Cardiac muscle cell (in vitro differentiated cells and primary cell): ENCODE results near the gene PGF. TPM values are rescaled to one million over a fixed set of nuclear protein-coding genes. Genes with fewer than 3 reads are reported as not detected.
A peak's percentile ranks its signal among the peaks of the same experiment; 100 is the strongest.

ENCODE experiments used
- DNase-seq, 2 donors: peaks; one replicate each; pipeline versions ENCODE4 v3.0.0 to v3.0.0-alpha.2; 2010 to 2017; ENCODE audit warnings: low read depth in 1 of 2, low spot score in 1 of 2
- H3K27ac ChIP-seq: fragments of 200-600 bp; sonication (generic); 2 replicates; pipeline ENCODE4 v1.5.1; 2016
- H3K27me3 ChIP-seq: fragments of 200-600 bp; sonication (generic); 2 replicates; pipeline ENCODE4 v1.6.0; 2016; ENCODE audit warnings: control low read depth
- H3K36me3 ChIP-seq: fragments of 200-600 bp; sonication (generic); 2 replicates; pipeline ENCODE4 v1.5.1; 2016; ENCODE audit warnings: control low read depth
- H3K4me1 ChIP-seq: fragments of 200-600 bp; sonication (generic); 2 replicates; pipeline ENCODE4 v1.8.1; 2017; ENCODE audit warnings: low read depth, mild to moderate bottlenecking, mixed run types
- H3K4me3 ChIP-seq: fragments of 200-600 bp; sonication (generic); 2 replicates; pipeline ENCODE4 v1.5.1; 2016; ENCODE audit warnings: mild to moderate bottlenecking
- H3K9me3 ChIP-seq: fragments of 200-600 bp; sonication (generic); 2 replicates; pipeline ENCODE4 v1.5.1; 2017; ENCODE audit warnings: low read depth, mild to moderate bottlenecking, control low read depth
- CTCF ChIP-seq: IDR thresholded peaks from 2 replicates; pipeline ENCODE4 v1.5.1; 2012; ENCODE audit warnings: low read depth, mild to moderate bottlenecking, low read length
- polyA plus RNA-seq: library from polyadenylated mRNA; unstranded; fragments of >200 nt; fragmentation: Nextera tagmentation; extraction: Ambion mirVana; gene quantifications from 2 replicates; pipeline ENCODE4 v1.2.1, GENCODE V29; 2016
- total RNA-seq: library from RNA; depleted of rRNA; stranded (reverse); fragments of >200 nt; gene quantifications from 2 replicates; pipeline ENCODE4 v1.2.3, GENCODE V29; 2016

Gene PGF
- total and polyA plus RNA-seq, 2 experiments from 2014 or later = 18.1 to 23.5 TPM

- H3K4me3 ChIP-seq = no peak overlapping the region
- H3K4me1 ChIP-seq = peaks cover 13% of the 10 kb centered on the region
- no peaks in the 10 kb centered on the region for H3K27me3 ChIP-seq
- H3K9me3 ChIP-seq = no peaks in the 10 kb centered on the region
- DNase-seq = no peak
- no peaks in the 10 kb centered on the region for H3K36me3 ChIP-seq
- no peak for TF ChIP-seq CTCF
- H3K27ac ChIP-seq = no peak overlapping the region
These were observed 27.3 kb upstream of the PGF start for GRCh38 chr14:74982661-74983060.

- Histone ChIP-seq H3K9me3 (no peaks in the 10 kb centered on the region), H3K4me3 (no peak overlapping the region), H3K27ac (no peak overlapping the region), H3K27me3 (no peaks in the 10 kb centered on the region), H3K4me1 (peaks cover 13% of the 10 kb centered on the region), H3K36me3 (no peaks in the 10 kb centered on the region)
- DNase-seq = no peak
- no peak for TF ChIP-seq CTCF
These were observed 26.4 kb upstream of the PGF start for GRCh38 chr14:74981833-74982232.

- TF ChIP-seq CTCF = no peak
- Histone ChIP-seq H3K27ac (no peak overlapping the region), H3K9me3 (no peaks in the 10 kb centered on the region), H3K4me1 (peaks cover 13% of the 10 kb centered on the region), H3K27me3 (no peaks in the 10 kb centered on the region), H3K4me3 (no peak overlapping the region), H3K36me3 (no peaks in the 10 kb centered on the region)
- no peak for DNase-seq
These were observed 26.0 kb upstream of the PGF start for GRCh38 chr14:74981462-74981782.

GRCh38 chr14:74980731-74981461 is 25.5 kb upstream of the PGF start:
- Histone ChIP-seq H3K27ac (no peak overlapping the region), H3K27me3 (no peaks in the 10 kb centered on the region), H3K36me3 (no peaks in the 10 kb centered on the region), H3K4me1 (peaks cover 13% of the 10 kb centered on the region), H3K4me3 (no peak overlapping the region), H3K9me3 (no peaks in the 10 kb centered on the region)
- no peak for TF ChIP-seq CTCF
- DNase-seq = peak; percentile 33 to 70

GRCh38 chr14:74980398-74980730 is 25.0 kb upstream of the PGF start:
- H3K27ac ChIP-seq = no peak overlapping the region
- no peaks in the 10 kb centered on the region for H3K9me3 ChIP-seq
- peaks cover 13% of the 10 kb centered on the region for H3K4me1 ChIP-seq
- no peak for DNase-seq
- H3K4me3 ChIP-seq = no peak overlapping the region
- no peaks in the 10 kb centered on the region for H3K36me3 ChIP-seq
- TF ChIP-seq CTCF = no peak
- H3K27me3 ChIP-seq = no peaks in the 10 kb centered on the region
